Hepatocyte (in vitro differentiated cells): Measurements from ENCODE around the gene NUAK2. TPM values are rescaled to one million over a fixed set of nuclear protein-coding genes. Genes with fewer than 3 reads are reported as not detected.

ENCODE experiments used
- DNase-seq: peaks from one replicate; pipeline ENCODE4 v3.0.0-alpha.2; 2016; ENCODE audit warnings: low spot score
- H2AFZ ChIP-seq: fragments of 200-600 bp; sonication (generic); 2 replicates; pipeline ENCODE4 v1.6.0; 2016; ENCODE audit warnings: antibody characterized with exemption, mild to moderate bottlenecking
- H3K27ac ChIP-seq: fragments of 200-600 bp; sonication (generic); 2 replicates; pipeline ENCODE4 v1.5.1; 2016; ENCODE audit warnings: mild to moderate bottlenecking
- H3K27me3 ChIP-seq: fragments of 200-600 bp; sonication (generic); 2 replicates; pipeline ENCODE4 v1.6.1; 2016
- H3K36me3 ChIP-seq: fragments of 200-600 bp; sonication (generic); replicated peaks from 2 replicates; pipeline ENCODE4 v1.5.1; 2016; ENCODE audit warnings: low read depth; ENCODE audit not compliant: insufficient read depth
- H3K4me1 ChIP-seq: fragments of 200-600 bp; sonication (generic); 2 replicates; pipeline ENCODE4 v1.5.1; 2016; ENCODE audit warnings: mild to moderate bottlenecking, moderate library complexity; ENCODE audit not compliant: insufficient read depth
- H3K4me2 ChIP-seq: fragments of 200-600 bp; sonication (generic); 2 replicates; pipeline ENCODE4 v1.6.0; 2016
- H3K4me3 ChIP-seq: fragments of 200-600 bp; sonication (generic); 2 replicates; pipeline ENCODE4 v1.5.1; 2016; ENCODE audit warnings: mild to moderate bottlenecking
- H3K79me2 ChIP-seq: fragments of 200-600 bp; sonication (generic); 2 replicates; pipeline ENCODE4 v1.6.0; 2017; ENCODE audit warnings: mild to moderate bottlenecking
- H3K9me2 ChIP-seq: fragments of 200-600 bp; sonication (generic); replicated peaks from 2 replicates; pipeline ENCODE4 v1.6.0; 2017; ENCODE audit warnings: mild to moderate bottlenecking; ENCODE audit not compliant: insufficient read depth
- H3K9me3 ChIP-seq: fragments of 200-600 bp; sonication (generic); 2 replicates; pipeline ENCODE4 v1.5.1; 2016; ENCODE audit warnings: low read depth, mild to moderate bottlenecking
- H4K20me1 ChIP-seq: fragments of 200-600 bp; sonication (generic); 2 replicates; pipeline ENCODE4 v1.6.0; 2016; ENCODE audit warnings: mild to moderate bottlenecking; ENCODE audit not compliant: insufficient read depth, poor library complexity, severe bottlenecking
- CTCF ChIP-seq: fragments of 200-600 bp; sonication (generic); IDR thresholded peaks from 2 replicates; pipeline ENCODE4 v1.5.1; 2016; ENCODE audit warnings: antibody characterized with exemption, mild to moderate bottlenecking; ENCODE audit not compliant: poor library complexity
- EZH2 ChIP-seq: fragments of 200-600 bp; sonication (generic); IDR thresholded peaks from 2 replicates; pipeline ENCODE4 v1.6.1; 2016; ENCODE audit warnings: antibody characterized with exemption, mild to moderate bottlenecking, borderline replicate concordance
- EZH2phosphoT487 ChIP-seq: fragments of 200-600 bp; sonication (generic); IDR thresholded peaks from one replicate; pipeline ENCODE4 v1.6.1; 2018; ENCODE audit warnings: antibody characterized with exemption, mild to moderate bottlenecking, low read depth, moderate library complexity; ENCODE audit not compliant: unreplicated experiment, severe bottlenecking
- WGBS: methylation state at CpG from one replicate; pipeline ENCODE4 v1.1.6; 2016; ENCODE audit warnings: low lambda C conversion rate; ENCODE audit errors: missing lambda C conversion rate; 5-methylcytosine and 5-hydroxymethylcytosine counted together
- polyA plus RNA-seq: library from polyadenylated mRNA; unstranded; fragments of >200 nt; fragmentation: Nextera tagmentation; extraction: Ambion mirVana; gene quantifications from 2 replicates; pipeline ENCODE4 v1.2.1, GENCODE V29; 2016
- small RNA-seq: library from RNA; depleted of rRNA; stranded (forward); fragments of <200 nt; gene quantifications from one replicate; pipeline ENCODE3, GENCODE V24; 2014
- total RNA-seq: library from RNA; depleted of rRNA; stranded (reverse); fragments of >200 nt; gene quantifications from 2 replicates; pipeline ENCODE4 v1.2.3, GENCODE V29; 2014

Gene NUAK2
- total and polyA plus RNA-seq, 2 experiments from 2014 or later = 13.4 to 20.7 TPM

GRCh38 chr1:205255941-205256780 lies 65.4 kb downstream of the NUAK2 start:
- peak; percentile 93 for DNase-seq
- H3K4me1 ChIP-seq = no peaks in the 10 kb centered on the region
- no peaks in the 10 kb centered on the region for H3K9me2 ChIP-seq
- TF ChIP-seq CTCF (peak; percentile 92), EZH2phosphoT487 (no peak), EZH2 (no peak)
- 39% methylated on average over 8 of the region's 8 CpGs for WGBS
- no peaks in the 10 kb centered on the region for H3K9me3 ChIP-seq
- no peak overlapping the region for H3K4me3 ChIP-seq
- H3K4me2 ChIP-seq = no peak overlapping the region
- H3K79me2 ChIP-seq = no peaks in the 10 kb centered on the region
- H3K36me3 ChIP-seq = no peaks in the 10 kb centered on the region
- H4K20me1 ChIP-seq = no peaks in the 10 kb centered on the region
- no peak overlapping the region for H3K27ac ChIP-seq
- no peaks in the 10 kb centered on the region for H3K27me3 ChIP-seq
- H2AFZ ChIP-seq = peak overlapping the region; percentile 65

Small RNAs within 50 kb of the gene (small RNA-seq; reads per million reads assigned to genes)
- gene SNRPGP10 = not detected

Other genes with a start within 250 kb of the NUAK2 start
- gene TMEM81, start 237.3 kb downstream of the NUAK2 start, total RNA-seq = 2.1 and 2.2 TPM in 2 replicates
- 1.3 TPM in 1 of 2 replicates, not detected in the other for gene TMEM81, start 237.3 kb downstream of the NUAK2 start, polyA plus RNA-seq
- 15.3 and 16.7 TPM in 2 replicates for gene RBBP5, start 199.8 kb downstream of the NUAK2 start, total RNA-seq
- gene RBBP5, start 199.8 kb downstream of the NUAK2 start, polyA plus RNA-seq = 9.0 and 9.2 TPM in 2 replicates
- 8.5 and 11.0 TPM in 2 replicates for gene DSTYK, start 110.0 kb downstream of the NUAK2 start, total RNA-seq
- gene DSTYK, start 110.0 kb downstream of the NUAK2 start, polyA plus RNA-seq = 7.7 and 8.4 TPM in 2 replicates
- gene TMCC2, start 93.8 kb downstream of the NUAK2 start, total RNA-seq = 2.4 and 2.5 TPM in 2 replicates
- 1.7 and 2.9 TPM in 2 replicates for gene TMCC2, start 93.8 kb downstream of the NUAK2 start, polyA plus RNA-seq
- gene KLHDC8A, start 35.2 kb upstream of the NUAK2 start, total RNA-seq = 0.28 and 0.40 TPM in 2 replicates
- 1.6 and 1.7 TPM in 2 replicates for gene KLHDC8A, start 35.2 kb upstream of the NUAK2 start, polyA plus RNA-seq
- 2.4 TPM in 1 of 2 replicates, not detected in the other for gene LEMD1, start 100.3 kb upstream of the NUAK2 start, total RNA-seq
- 0.35 and 2.6 TPM in 2 replicates for gene LEMD1, start 100.3 kb upstream of the NUAK2 start, polyA plus RNA-seq
- 0.40 and 0.48 TPM in 2 replicates for gene BLACAT1, start 134.3 kb upstream of the NUAK2 start, total RNA-seq
- gene BLACAT1, start 134.3 kb upstream of the NUAK2 start, polyA plus RNA-seq = 0.35 and 0.58 TPM in 2 replicates
- 4.5 and 8.0 TPM in 2 replicates for gene CDK18, start 182.9 kb upstream of the NUAK2 start, total RNA-seq
- 16.7 and 20.0 TPM in 2 replicates for gene CDK18, start 182.9 kb upstream of the NUAK2 start, polyA plus RNA-seq